ENCODE results near the gene GPC6.

The GPC6 gene

GRCh38 chr13:94313321-94313910 is 1086.8 kb downstream of the GPC6 start:
- TF ChIP-seq ZFX (IDR thresholded peaks at IDR 0.05) (no peak), CTCF (conservative IDR thresholded peaks at IDR 0.05) (no peak)
- H3K27ac ChIP-seq: no peak overlapping the region

GRCh38 chr13:94313926-94314325 is 1087.3 kb downstream of the GPC6 start:
- no peak overlapping the region for H3K27ac ChIP-seq
- TF ChIP-seq CTCF (conservative IDR thresholded peaks at IDR 0.05) (no peak), ZFX (IDR thresholded peaks at IDR 0.05) (no peak)

GRCh38 chr13:94315188-94315587 is 1088.6 kb downstream of the GPC6 start:
- H3K27ac ChIP-seq: no peak overlapping the region
- TF ChIP-seq CTCF (conservative IDR thresholded peaks at IDR 0.05) (no peak), ZFX (IDR thresholded peaks at IDR 0.05) (no peak)

GRCh38 chr13:94317063-94317491 is 1090.5 kb downstream of the GPC6 start:
- H3K27ac ChIP-seq: no peak overlapping the region
- TF ChIP-seq ZFX (IDR thresholded peaks at IDR 0.05) (no peak), CTCF (conservative IDR thresholded peaks at IDR 0.05) (no peak)

- no peak overlapping the region for H3K27ac ChIP-seq
- no peak for TF ChIP-seq ZFX (IDR thresholded peaks at IDR 0.05)
- TF ChIP-seq CTCF (conservative IDR thresholded peaks at IDR 0.05): no peak
These were observed 1091.8 kb downstream of the GPC6 start for GRCh38 chr13:94318418-94318817.

GRCh38 chr13:94319501-94319900 is 1092.9 kb downstream of the GPC6 start:
- no peak for TF ChIP-seq CTCF (conservative IDR thresholded peaks at IDR 0.05)
- TF ChIP-seq ZFX (IDR thresholded peaks at IDR 0.05): no peak
- no peak overlapping the region for H3K27ac ChIP-seq

- H3K27ac ChIP-seq: no peak overlapping the region
- no peak for TF ChIP-seq CTCF (conservative IDR thresholded peaks at IDR 0.05)
- TF ChIP-seq ZFX (IDR thresholded peaks at IDR 0.05): no peak
These were observed 1096.5 kb downstream of the GPC6 start for GRCh38 chr13:94322925-94323763.
